Measurements from ENCODE around the gene DHRS13. TPM values are rescaled to one million over a fixed set of nuclear protein-coding genes. Genes with fewer than 3 reads are reported as not detected.
"Not testable (repeated sequence)": the region's sequence is repeated elsewhere in the genome, so short reads cannot be mapped to it uniquely, and the experiment has no call there.

The DHRS13 gene
- total and polyA plus RNA-seq, 2 experiments from 2014 or later, result 2.6 to 5.2 TPM

GRCh38 chr17:28906276-28906675 lies 3.4 kb upstream of the DHRS13 start:
- Histone ChIP-seq H3K9ac (no peak overlapping the region), H3K9me2 (ENCODE audit: insufficient read depth) (no peaks in the 10 kb centered on the region), H3K36me3 (ENCODE audit: low read depth) (peaks cover 28% of the 10 kb centered on the region), H4K20me1 (ENCODE audit: insufficient read depth) (no peaks in the 10 kb centered on the region), H3K27ac (no peak overlapping the region), H3K4me2 (ENCODE audit: unreplicated experiment) (no peak overlapping the region), H3K9me3 (ENCODE audit: low read depth) (no peaks in the 10 kb centered on the region), H3K79me2 (ENCODE audit: insufficient read depth) (0 out of 2 replicates have a peak, but pooled peaks cover 2% of the 10 kb centered on the region), H3K4me1 (ENCODE audit: insufficient read depth) (peaks cover 11% of the 10 kb centered on the region), H3K27me3 (replicated peaks; ENCODE audit: insufficient read depth) (no peaks in the 10 kb centered on the region), H2AFZ (no peak overlapping the region), H3K4me3 (no peak overlapping the region), H3F3A (ENCODE audit: insufficient read depth) (peaks cover 43% of the 10 kb centered on the region)
- TF ChIP-seq EZH2 (IDR thresholded peaks at IDR 0.05; ENCODE audit: insufficient read depth, poor library complexity, severe bottlenecking) (no peak), EZH2phosphoT487 (IDR thresholded peaks at IDR 0.05; ENCODE audit: insufficient read depth, low read depth) (no peak)
- no peak for DNase-seq
- WGBS, 2 experiments (ENCODE audit: low coverage in 1 of 2, low lambda C conversion rate in 2 of 2, missing lambda C conversion rate in 2 of 2), result 73 to 84% methylated on average over 8 to 9 of the region's 9 CpGs
- in situ Hi-C loops (cut with MboI), result no loop called here

- Histone ChIP-seq H2AFZ (no peak overlapping the region), H3K4me3 (no peak overlapping the region), H3K27me3 (replicated peaks; ENCODE audit: insufficient read depth) (no peaks in the 10 kb centered on the region), H3K79me2 (ENCODE audit: insufficient read depth) (no peaks in the 10 kb centered on the region), H3K4me2 (ENCODE audit: unreplicated experiment) (no peak overlapping the region), H3K36me3 (ENCODE audit: low read depth) (peaks cover 14% of the 10 kb centered on the region), H3K9me2 (ENCODE audit: insufficient read depth) (no peaks in the 10 kb centered on the region), H3F3A (ENCODE audit: insufficient read depth) (peaks cover 42% of the 10 kb centered on the region), H3K9ac (no peak overlapping the region), H3K4me1 (ENCODE audit: insufficient read depth) (peaks cover 11% of the 10 kb centered on the region), H4K20me1 (ENCODE audit: insufficient read depth) (no peaks in the 10 kb centered on the region), H3K9me3 (ENCODE audit: low read depth) (no peaks in the 10 kb centered on the region), H3K27ac (no peak overlapping the region)
- TF ChIP-seq EZH2 (IDR thresholded peaks at IDR 0.05; ENCODE audit: insufficient read depth, poor library complexity, severe bottlenecking), result no peak
- TF ChIP-seq EZH2phosphoT487 (IDR thresholded peaks at IDR 0.05; ENCODE audit: insufficient read depth, low read depth), result no peak
- in situ Hi-C loops (cut with MboI), result no loop called here
- no peak for DNase-seq
- WGBS, 2 experiments (ENCODE audit: low coverage in 1 of 2, low lambda C conversion rate in 2 of 2, missing lambda C conversion rate in 2 of 2), result 30 to 35% methylated on average over 4 of the region's 4 CpGs
These were observed 1.9 kb upstream of the DHRS13 start for GRCh38 chr17:28904800-28905199.

GRCh38 chr17:28903546-28903841 lies 615 bp upstream of the DHRS13 start:
- H3K27ac ChIP-seq; H4K20me1 ChIP-seq (ENCODE audit: insufficient read depth); H3K4me3 ChIP-seq; H2AFZ ChIP-seq; H3K9me3 ChIP-seq (ENCODE audit: low read depth); DNase-seq; H3K27me3 ChIP-seq (replicated peaks; ENCODE audit: insufficient read depth); H3K9ac ChIP-seq; H3K9me2 ChIP-seq (ENCODE audit: insufficient read depth); H3K79me2 ChIP-seq (ENCODE audit: insufficient read depth); H3K4me1 ChIP-seq (ENCODE audit: insufficient read depth); in situ Hi-C loops (cut with MboI): not testable (repeated sequence)
- WGBS, 2 experiments (ENCODE audit: low coverage in 1 of 2, low lambda C conversion rate in 2 of 2, missing lambda C conversion rate in 2 of 2), result 33 to 59% methylated on average over 5 of the region's 5 CpGs
- H3F3A ChIP-seq (ENCODE audit: insufficient read depth), result peaks cover 30% of the 10 kb centered on the region
- H3K4me2 ChIP-seq (ENCODE audit: unreplicated experiment), result peak overlapping the region; percentile 60
- peaks cover 10% of the 10 kb centered on the region; the same call in 1 of the 2 replicates for H3K36me3 ChIP-seq (ENCODE audit: low read depth)

GRCh38 chr17:28901866-28902818 lies 737 bp downstream of the DHRS13 start:
- peak overlapping the region; percentile 87 for H3K4me3 ChIP-seq
- no peaks in the 10 kb centered on the region for H3K9me2 ChIP-seq (ENCODE audit: insufficient read depth)
- in situ Hi-C loops (cut with MboI), result no loop called here
- H2AFZ ChIP-seq, result peak overlapping the region; percentile 90
- peaks cover 30% of the 10 kb centered on the region for H3F3A ChIP-seq (ENCODE audit: insufficient read depth)
- H3K36me3 ChIP-seq (ENCODE audit: low read depth), result peaks cover 6% of the 10 kb centered on the region; the same call in 1 of the 2 replicates
- no peak for TF ChIP-seq EZH2 (IDR thresholded peaks at IDR 0.05; ENCODE audit: insufficient read depth, poor library complexity, severe bottlenecking)
- no peak for TF ChIP-seq EZH2phosphoT487 (IDR thresholded peaks at IDR 0.05; ENCODE audit: insufficient read depth, low read depth)
- H3K27me3 ChIP-seq (replicated peaks; ENCODE audit: insufficient read depth), result no peaks in the 10 kb centered on the region
- 0 out of 2 replicates have a peak, but pooled peaks cover 10% of the 10 kb centered on the region for H3K79me2 ChIP-seq (ENCODE audit: insufficient read depth)
- 0 out of 2 replicates have a peak, but pooled peaks cover 7% of the 10 kb centered on the region for H3K4me1 ChIP-seq (ENCODE audit: insufficient read depth)
- WGBS, 2 experiments (ENCODE audit: low coverage in 1 of 2, low lambda C conversion rate in 2 of 2, missing lambda C conversion rate in 2 of 2), result 10 to 13% methylated on average over 39 to 55 of the region's 62 CpGs
- peak overlapping the region; percentile 60 for H3K4me2 ChIP-seq (ENCODE audit: unreplicated experiment)
- H3K27ac ChIP-seq, result 0 out of 2 replicates have a peak overlapping the region, but pooled peaks have one; percentile 16
- peak overlapping the region; percentile 72 for H3K9ac ChIP-seq
- H4K20me1 ChIP-seq (ENCODE audit: insufficient read depth), result no peaks in the 10 kb centered on the region
- H3K9me3 ChIP-seq (ENCODE audit: low read depth), result no peaks in the 10 kb centered on the region
- peak; percentile 81 for DNase-seq

All from GM23248 (cell line).